Upper lobe of right lung (tissue), 1 donor: ENCODE data around the gene STX4. TPM values are rescaled to one million over a fixed set of nuclear protein-coding genes. Genes with fewer than 3 reads are reported as not detected.

ENCODE experiments used
- ATAC-seq: fragments of 200-7000 bp; cut with Tn5 transposase; one replicate; pipeline ENCODE4 v1.9.1; 2020; ENCODE audit warnings: mild to moderate bottlenecking, moderate library complexity
- DNase-seq: peaks from one replicate; pipeline ENCODE4 v3.0.0-alpha.2; 2020
- H3K27ac ChIP-seq: fragments of 200-600 bp; one replicate; pipeline ENCODE4 v1.8.0; 2022
- H3K27me3 ChIP-seq: fragments of 200-600 bp; one replicate; pipeline ENCODE4 v1.8.0; 2022; ENCODE audit warnings: mild to moderate bottlenecking
- H3K36me3 ChIP-seq: fragments of 200-600 bp; one replicate; pipeline ENCODE4 v1.8.0; 2022
- H3K4me1 ChIP-seq: fragments of 200-600 bp; one replicate; pipeline ENCODE4 v1.8.0; 2022
- H3K4me3 ChIP-seq: fragments of 200-600 bp; one replicate; pipeline ENCODE4 v1.8.0; 2022; ENCODE audit warnings: mild to moderate bottlenecking
- H3K9me3 ChIP-seq: fragments of 200-600 bp; one replicate; pipeline ENCODE4 v1.8.0; 2022
- CTCF ChIP-seq: fragments of 200-600 bp; IDR thresholded peaks from one replicate; pipeline ENCODE4 v1.8.0; 2022; ENCODE audit warnings: antibody characterized with exemption
- intact Hi-C: fragments of 100-400 bp; cut with DNase I; formaldehyde crosslinking; loops from one replicate; pipeline ENCODE4 v1.11.0; 2022
- total RNA-seq: library from RNA; stranded (reverse); fragmentation: NEBNext Ultra II Directional; extraction: Animal tissue kit (Norgen Biotek cat#: 25700); gene quantifications from one replicate; pipeline ENCODE4 v1.2.1, GENCODE V29; 2021
- donor health status: DM: no; HTN: yes; CAD: no; lungs with severe emphysema.

Gene STX4
- total RNA-seq, 1 donor from 2014 or later, result 91.7 TPM

- no peaks in the 10 kb centered on the region for H3K9me3 ChIP-seq
- H3K27me3 ChIP-seq, result peaks cover 24% of the 10 kb centered on the region
- no peak overlapping the region for H3K4me3 ChIP-seq
- no peak for ATAC-seq
- no peaks in the 10 kb centered on the region for H3K36me3 ChIP-seq
- TF ChIP-seq CTCF, result no peak
- intact Hi-C loops, result no loop called here
- H3K27ac ChIP-seq, result no peak overlapping the region
- no peak for DNase-seq
- H3K4me1 ChIP-seq, result no peaks in the 10 kb centered on the region
Observed at GRCh38 chr16:31005350-31006085, 27.8 kb upstream of the STX4 start.

DNA sequence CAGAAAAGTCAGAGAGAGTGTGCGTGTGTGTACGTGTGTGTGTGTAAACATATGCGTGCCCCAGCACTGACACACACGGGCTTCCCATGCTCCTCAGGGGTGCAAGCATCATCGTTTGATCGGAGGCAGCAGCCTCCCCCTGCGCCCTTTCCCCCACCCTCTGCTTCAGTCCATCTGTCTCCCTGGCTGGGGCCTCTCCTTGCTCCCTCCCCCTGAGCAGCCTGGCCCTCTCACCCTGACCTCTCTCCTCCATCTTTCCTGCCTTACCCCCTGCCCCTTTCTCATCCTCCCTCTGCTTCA, 27.3 kb upstream of the STX4 start:
- TF ChIP-seq CTCF, result no peak
- H3K27me3 ChIP-seq, result peaks cover 28% of the 10 kb centered on the region
- intact Hi-C loops, result no loop called here

DNA sequence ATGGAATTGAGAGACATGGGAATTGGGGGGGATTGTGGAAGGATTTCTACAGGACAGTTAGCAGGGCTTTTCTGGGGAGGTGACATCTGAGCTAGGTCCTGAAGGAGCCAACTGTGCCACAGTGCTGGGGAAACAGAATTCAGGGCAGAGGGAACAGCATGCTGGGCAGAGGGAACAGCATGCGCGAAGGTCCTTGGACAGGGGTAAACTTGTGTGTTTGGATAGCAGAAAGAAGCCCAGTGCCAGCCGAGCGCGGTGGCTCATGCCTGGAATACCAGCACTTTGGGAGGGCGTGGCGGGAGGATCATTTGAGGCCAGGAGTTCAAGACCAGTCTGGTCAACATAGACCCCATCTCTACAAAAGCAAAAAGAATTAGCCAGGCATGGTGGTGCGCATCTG, 26.8 kb upstream of the STX4 start:
- no peak for ATAC-seq
- peaks cover 34% of the 10 kb centered on the region for H3K27me3 ChIP-seq
- TF ChIP-seq CTCF, result no peak
- no peaks in the 10 kb centered on the region for H3K4me1 ChIP-seq
- no peak overlapping the region for H3K4me3 ChIP-seq
- intact Hi-C loops, result no loop called here
- no peak overlapping the region for H3K27ac ChIP-seq
- no peak for DNase-seq
- no peaks in the 10 kb centered on the region for H3K9me3 ChIP-seq
- H3K36me3 ChIP-seq, result no peaks in the 10 kb centered on the region

More for the DNA sequence above, 27.3 kb upstream of the STX4 start:
- H3K9me3 ChIP-seq, result no peaks in the 10 kb centered on the region
- ATAC-seq, result no peak
- H3K4me1 ChIP-seq, result no peaks in the 10 kb centered on the region
- DNase-seq, result no peak
- H3K36me3 ChIP-seq, result no peaks in the 10 kb centered on the region
- H3K27ac ChIP-seq, result no peak overlapping the region
- no peak overlapping the region for H3K4me3 ChIP-seq

DNA sequence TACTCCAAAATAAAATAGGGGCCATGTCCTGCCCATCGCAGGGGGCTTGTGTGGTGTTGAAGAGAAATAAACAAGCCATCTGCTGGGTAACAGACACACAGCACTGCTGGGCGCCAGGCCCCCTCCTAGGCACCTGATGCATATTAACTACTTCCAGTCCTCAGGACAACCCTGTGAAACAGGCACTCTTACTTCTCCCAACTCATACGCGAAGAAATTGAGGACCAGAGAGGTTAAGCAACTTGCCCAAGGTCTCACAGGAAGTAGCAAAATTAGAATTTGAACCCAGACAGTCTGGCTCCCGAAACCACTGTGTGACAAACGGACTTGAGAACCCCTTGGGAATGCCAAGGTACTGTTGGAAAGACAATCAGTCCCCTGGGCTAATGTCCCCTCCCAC, 25.7 kb upstream of the STX4 start:
- H3K27me3 ChIP-seq, result peaks cover 41% of the 10 kb centered on the region
- no peak overlapping the region for H3K4me3 ChIP-seq
- ATAC-seq (no peak), DNase-seq (no peak)
- no peaks in the 10 kb centered on the region for H3K4me1 ChIP-seq
- H3K36me3 ChIP-seq, result no peaks in the 10 kb centered on the region
- no peak for TF ChIP-seq CTCF
- intact Hi-C loops, result no loop called here
- no peaks in the 10 kb centered on the region for H3K9me3 ChIP-seq
- H3K27ac ChIP-seq, result no peak overlapping the region

- Histone ChIP-seq H3K27me3 (peaks cover 41% of the 10 kb centered on the region), H3K9me3 (no peaks in the 10 kb centered on the region), H3K36me3 (no peaks in the 10 kb centered on the region), H3K4me3 (no peak overlapping the region), H3K27ac (no peak overlapping the region), H3K4me1 (no peaks in the 10 kb centered on the region)
- ATAC-seq, result no peak
- TF ChIP-seq CTCF, result no peak
- DNase-seq, result no peak
- intact Hi-C loops, result no loop called here
Observed at GRCh38 chr16:31008149-31008548, 25.2 kb upstream of the STX4 start.

- intact Hi-C loops, result no loop called here
- no peaks in the 10 kb centered on the region for H3K9me3 ChIP-seq
- no peaks in the 10 kb centered on the region for H3K4me1 ChIP-seq
- H3K4me3 ChIP-seq, result no peak overlapping the region
- no peak for DNase-seq
- no peak for ATAC-seq
- peaks cover 42% of the 10 kb centered on the region for H3K27me3 ChIP-seq
- TF ChIP-seq CTCF, result no peak
- no peak overlapping the region for H3K27ac ChIP-seq
- no peaks in the 10 kb centered on the region for H3K36me3 ChIP-seq
Observed at GRCh38 chr16:31008551-31008950, 24.8 kb upstream of the STX4 start.
